GM18951 (cell line): Measurements from ENCODE around the gene DLG2.

ENCODE experiments used
- POLR2A ChIP-seq: IDR thresholded peaks from 4 replicates; pipeline ENCODE4 v1.6.1; 2011; ENCODE audit warnings: mild to moderate bottlenecking; ENCODE audit not compliant: insufficient read length, insufficient read depth; ENCODE audit errors: extremely low read depth
- in situ Hi-C: fragments of 300-500 bp; cut with MboI; formaldehyde crosslinking; loops from one replicate; pipeline ENCODE4 v1.12.0; 2022; ENCODE audit warnings: low sequenced_read_pairs, mixed read lengths, inconsistent platforms; ENCODE audit not compliant: unreplicated experiment

The DLG2 gene

GRCh38 chr11:83715927-83716535, 1911.1 kb downstream of the DLG2 start:
- TF ChIP-seq POLR2A, result no peak
- in situ Hi-C loops, result no loop called here

- in situ Hi-C loops, result no loop called here
Observed at GRCh38 chr11:83713708-83714107, 1913.4 kb downstream of the DLG2 start.

GRCh38 chr11:83711106-83711527, 1916.0 kb downstream of the DLG2 start:
- TF ChIP-seq POLR2A, result no peak
- in situ Hi-C loops, result no loop called here

More at GRCh38 chr11:83713708-83714107, 1913.4 kb downstream of the DLG2 start:
- TF ChIP-seq POLR2A, result no peak

GRCh38 chr11:83709434-83709833, 1917.7 kb downstream of the DLG2 start:
- TF ChIP-seq POLR2A, result no peak
- in situ Hi-C loops, result no loop called here

GRCh38 chr11:83706566-83706965, 1920.6 kb downstream of the DLG2 start:
- in situ Hi-C loops, result no loop called here

DNA sequence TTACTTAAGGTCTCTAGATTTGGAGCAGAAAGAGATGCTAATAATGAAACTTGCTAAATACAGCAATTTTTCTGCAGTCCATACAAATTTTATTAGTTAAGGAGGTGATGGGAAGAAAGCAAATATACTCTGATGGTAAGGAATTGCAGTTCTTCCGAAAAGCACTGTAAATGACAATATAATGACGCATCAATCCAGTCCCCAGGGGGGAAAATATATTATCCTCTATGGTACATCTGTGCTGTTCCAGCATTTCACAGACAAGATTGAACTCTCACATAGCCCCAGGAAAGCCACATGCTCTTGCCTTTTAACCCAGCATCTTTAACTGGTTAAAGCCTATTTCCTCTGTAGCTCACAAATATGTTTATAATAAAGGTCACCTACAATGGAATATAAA, 1924.3 kb downstream of the DLG2 start:
- in situ Hi-C loops, result no loop called here
- TF ChIP-seq POLR2A, result no peak

More at GRCh38 chr11:83706566-83706965, 1920.6 kb downstream of the DLG2 start:
- TF ChIP-seq POLR2A, result no peak

DNA sequence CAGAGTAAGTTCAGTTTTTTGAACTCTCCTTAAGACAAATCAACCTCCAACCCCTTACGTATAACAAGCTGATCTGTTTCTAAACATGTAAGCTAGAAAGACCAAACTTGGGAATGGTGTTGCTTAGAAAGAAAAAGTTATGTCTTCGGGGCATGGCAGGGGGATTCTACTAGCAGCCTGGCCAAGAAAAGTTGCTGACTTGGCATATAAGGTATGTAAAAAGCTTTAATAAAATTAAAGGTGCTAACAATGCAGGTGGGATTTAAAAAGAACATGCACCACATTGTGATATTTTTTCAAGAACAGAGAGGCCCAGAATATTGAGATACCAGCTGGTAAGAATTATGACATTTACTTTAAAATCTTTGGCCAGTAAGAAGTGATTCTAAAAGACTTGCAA, 1929.6 kb downstream of the DLG2 start:
- in situ Hi-C loops, result no loop called here
- TF ChIP-seq POLR2A, result no peak

- in situ Hi-C loops, result no loop called here
- TF ChIP-seq POLR2A, result no peak
Observed at GRCh38 chr11:83695046-83695445, 1932.1 kb downstream of the DLG2 start.

- in situ Hi-C loops, result no loop called here
- no peak for TF ChIP-seq POLR2A
Observed at GRCh38 chr11:83694191-83694910, 1932.8 kb downstream of the DLG2 start.

DNA sequence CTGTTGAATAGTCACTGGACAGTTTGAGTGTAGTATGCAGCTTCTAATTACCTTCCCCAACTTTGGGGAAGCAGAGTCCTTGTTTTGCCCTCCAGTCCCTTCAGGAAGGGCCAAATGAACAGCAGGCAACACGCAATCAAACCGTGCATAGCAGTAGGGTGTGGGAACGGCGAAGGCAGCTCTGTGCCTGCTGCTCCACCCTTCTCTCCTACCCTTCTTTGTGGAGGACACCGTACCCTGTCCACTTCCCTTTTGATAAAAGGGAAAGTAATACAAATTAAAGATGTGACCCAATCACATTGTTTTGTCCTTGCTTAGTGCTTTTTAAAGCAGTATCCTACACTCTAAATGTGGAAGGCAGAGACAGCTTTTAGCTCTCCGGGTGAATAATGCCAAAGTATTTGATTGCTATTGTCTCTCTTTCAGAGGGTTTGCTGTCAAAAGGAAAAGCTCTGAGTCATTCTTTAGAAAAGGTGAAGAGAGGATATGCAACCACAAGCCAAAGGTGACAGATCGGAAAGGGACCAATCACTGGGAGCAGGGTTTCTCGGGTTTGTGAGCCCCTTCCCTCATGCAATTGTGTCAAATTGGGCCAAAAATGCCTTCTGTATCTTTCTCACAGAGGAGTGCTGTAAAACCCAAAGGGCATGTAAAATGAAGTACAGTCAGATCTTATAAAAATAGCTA, 1933.7 kb downstream of the DLG2 start:
- in situ Hi-C loops, result no loop called here
- no peak for TF ChIP-seq POLR2A

DNA sequence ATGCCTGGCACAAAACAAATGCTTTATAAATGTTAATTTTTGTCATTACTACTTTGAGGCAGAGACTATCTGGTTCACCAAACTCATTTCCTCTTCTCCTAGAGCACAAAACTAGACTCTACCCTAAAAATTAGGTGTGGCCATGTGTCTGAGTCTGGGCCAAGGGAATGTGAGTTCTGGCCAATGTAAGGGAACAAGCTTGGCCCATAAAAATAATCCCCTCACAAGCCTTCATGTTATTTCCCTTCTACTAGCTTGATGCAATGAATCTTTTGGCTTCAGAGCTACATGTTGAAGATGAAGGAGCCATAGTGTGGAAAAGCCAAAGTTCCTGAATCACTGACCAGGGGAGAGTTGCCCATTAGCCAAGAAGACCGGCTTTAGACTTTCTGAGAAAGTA, 1934.5 kb downstream of the DLG2 start:
- in situ Hi-C loops, result no loop called here
- no peak for TF ChIP-seq POLR2A

DNA sequence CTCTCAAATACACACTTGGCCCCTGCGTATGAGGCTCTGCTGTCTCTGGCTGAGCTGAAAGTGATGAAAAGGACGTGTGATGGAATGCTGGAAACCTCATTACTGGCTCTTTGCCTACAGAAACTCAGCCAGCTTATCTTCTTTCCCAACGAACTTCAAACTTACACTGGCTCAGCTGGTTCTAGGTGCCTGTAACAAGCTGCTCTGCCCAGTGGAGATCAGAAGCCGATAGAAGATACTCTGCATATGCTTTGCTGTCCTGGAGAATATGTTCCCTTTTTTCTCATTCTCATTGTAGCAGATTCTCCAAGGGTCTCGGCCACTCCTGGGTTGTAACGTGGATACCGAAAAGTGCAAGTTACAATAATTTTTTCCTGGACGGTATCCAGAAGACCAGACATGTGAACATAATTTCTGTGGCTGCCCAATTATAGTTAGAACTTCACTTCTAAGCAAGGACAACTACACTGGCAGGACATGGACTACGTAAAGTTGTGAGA, 1935.6 kb downstream of the DLG2 start:
- no peak for TF ChIP-seq POLR2A
- in situ Hi-C loops, result no loop called here

DNA sequence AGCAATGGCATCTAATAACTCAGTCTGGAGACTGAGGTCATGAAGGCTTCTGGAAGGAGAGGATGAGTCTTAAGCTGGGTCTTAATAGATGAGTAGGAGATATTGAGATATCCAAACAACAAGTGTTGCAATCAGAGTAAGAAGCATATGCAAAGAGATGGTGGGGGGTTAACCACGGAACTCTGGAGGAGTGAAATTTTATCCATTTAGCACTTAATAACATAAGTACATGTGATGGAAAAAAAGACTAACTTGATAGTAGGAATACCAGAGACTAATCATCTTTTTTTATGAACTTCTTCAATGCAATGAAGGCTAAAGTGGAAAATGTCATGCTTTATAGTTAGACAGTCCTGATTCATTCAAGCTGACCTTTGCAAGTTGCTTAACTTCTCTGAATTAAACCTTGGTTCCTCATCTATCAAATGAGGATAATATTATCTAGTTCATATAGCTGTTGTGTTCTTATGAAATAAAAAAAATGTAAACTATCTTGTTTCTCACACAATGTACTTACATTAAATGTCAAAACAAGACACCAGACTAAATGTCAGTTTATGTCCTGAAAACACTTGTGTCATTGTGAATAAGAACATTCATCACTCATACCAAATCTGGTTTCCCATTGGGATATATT, 1937.9 kb downstream of the DLG2 start:
- in situ Hi-C loops, result no loop called here

DNA sequence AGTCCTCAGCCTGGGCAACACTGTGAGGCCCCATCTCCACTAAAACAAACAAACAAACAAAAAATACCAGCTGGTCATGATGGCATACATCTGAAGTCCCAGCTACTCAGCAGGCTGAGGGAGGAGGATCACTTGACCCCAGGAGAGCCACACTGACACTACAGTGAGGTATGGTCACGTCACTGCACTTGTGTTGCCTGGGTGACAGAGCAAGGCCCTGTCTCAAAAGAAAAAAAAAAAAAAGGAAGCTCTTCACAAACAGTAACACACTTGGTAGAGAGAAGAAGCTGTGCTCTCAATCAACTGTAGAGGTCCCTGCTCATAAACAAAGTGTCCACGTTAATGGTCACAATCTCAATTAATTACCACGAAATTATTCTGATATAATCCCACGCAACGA, 1939.4 kb downstream of the DLG2 start:
- no peak for TF ChIP-seq POLR2A
- in situ Hi-C loops, result no loop called here

More for the DNA sequence above, 1937.9 kb downstream of the DLG2 start:
- no peak for TF ChIP-seq POLR2A

GRCh38 chr11:83685730-83686129, 1941.4 kb downstream of the DLG2 start:
- in situ Hi-C loops, result no loop called here
- TF ChIP-seq POLR2A, result no peak
